ENCODE results near the gene ZSCAN12. TPM values are rescaled to one million over a fixed set of nuclear protein-coding genes. Genes with fewer than 3 reads are reported as not detected.
A peak's percentile ranks its signal among the peaks of the same experiment; 100 is the strongest.

The ZSCAN12 gene
- total RNA-seq, 4 donors from 2014 or later, result 8.1 to 13.3 (median 9.5) TPM

- intact Hi-C loops (cut with DNase I), result no loop called here
- no peaks in the 10 kb centered on the region for H3K4me1 ChIP-seq
- no peaks in the 10 kb centered on the region for H3K36me3 ChIP-seq
- DNase-seq, result no peak
- H3K4me3 ChIP-seq (replicated peaks in 1 of 3), result no peak overlapping the region
- H3K27ac ChIP-seq, result no peak overlapping the region
- 91 to 92% methylated on average over 4 of the region's 4 CpGs for WGBS, 2 donors
- TF ChIP-seq CTCF (IDR thresholded peaks at IDR 0.05), result no peak
- TF ChIP-seq POLR2A (IDR thresholded peaks at IDR 0.05), result no peak
- no peaks in the 10 kb centered on the region for H3K27me3 ChIP-seq
- no peaks in the 10 kb centered on the region for H3K9me3 ChIP-seq
Measured at GRCh38 chr6:28425944-28426541, 26.5 kb upstream of the ZSCAN12 start.

GRCh38 chr6:28424163-28424562, 24.6 kb upstream of the ZSCAN12 start:
- Histone ChIP-seq H3K4me3 (replicated peaks in 1 of 3) (no peak overlapping the region), H3K27ac (no peak overlapping the region), H3K27me3 (no peaks in the 10 kb centered on the region), H3K36me3 (no peaks in the 10 kb centered on the region), H3K9me3 (no peaks in the 10 kb centered on the region), H3K4me1 (no peaks in the 10 kb centered on the region)
- intact Hi-C loops (cut with DNase I), result no loop called here
- DNase-seq, result no peak
- TF ChIP-seq POLR2A (IDR thresholded peaks at IDR 0.05) (no peak), CTCF (IDR thresholded peaks at IDR 0.05) (no peak)

- H3K36me3 ChIP-seq, result no peaks in the 10 kb centered on the region
- 96 to 97% methylated on average over 1 of the region's 1 CpG for WGBS, 2 donors
- no peaks in the 10 kb centered on the region for H3K4me1 ChIP-seq
- H3K9me3 ChIP-seq, result no peaks in the 10 kb centered on the region
- no peak overlapping the region for H3K4me3 ChIP-seq (replicated peaks in 1 of 3)
- no peak for TF ChIP-seq CTCF (IDR thresholded peaks at IDR 0.05)
- intact Hi-C loops (cut with DNase I), result no loop called here
- no peaks in the 10 kb centered on the region for H3K27me3 ChIP-seq
- H3K27ac ChIP-seq, result no peak overlapping the region
- no peak for DNase-seq
Measured at GRCh38 chr6:28423546-28423945, 24.0 kb upstream of the ZSCAN12 start.

- Histone ChIP-seq H3K36me3 (no peaks in the 10 kb centered on the region), H3K4me1 (peaks cover 0 to 6% of the 10 kb centered on the region in 2 donors), H3K27ac (no peak overlapping the region), H3K9me3 (no peaks in the 10 kb centered on the region), H3K4me3 (replicated peaks in 1 of 3) (no peak overlapping the region), H3K27me3 (no peaks in the 10 kb centered on the region)
- TF ChIP-seq CTCF (IDR thresholded peaks at IDR 0.05) (no peak), POLR2A (IDR thresholded peaks at IDR 0.05) (no peak)
- peak; percentile 82 to 90 for DNase-seq
- intact Hi-C loops (cut with DNase I), result no loop called here
Measured at GRCh38 chr6:28413681-28414080, 14.1 kb upstream of the ZSCAN12 start.

DNA sequence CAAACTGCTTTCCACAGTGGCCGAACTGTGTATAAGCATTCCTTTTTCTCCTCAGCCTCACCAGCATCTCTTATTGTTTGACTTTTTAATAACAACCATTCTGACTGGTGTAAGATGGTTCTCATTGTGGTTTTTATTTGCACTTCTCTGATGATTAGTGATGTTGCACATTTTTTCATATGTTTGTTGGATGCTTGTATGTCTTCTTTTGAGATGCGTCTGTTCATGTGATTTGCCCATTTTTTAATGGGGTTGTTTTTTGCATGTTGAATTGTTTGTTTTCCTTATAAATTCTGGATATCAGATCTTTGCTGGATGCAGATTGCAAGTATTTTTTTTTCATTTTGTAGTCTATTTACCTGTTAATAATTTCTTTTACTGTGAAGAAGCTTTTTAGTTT, 11.2 kb upstream of the ZSCAN12 start:
- WGBS, 2 donors, result 94 to 98% methylated on average over 2 of the region's 2 CpGs
- H3K27me3 ChIP-seq, result no peaks in the 10 kb centered on the region
- H3K9me3 ChIP-seq, result no peaks in the 10 kb centered on the region
- TF ChIP-seq POLR2A (IDR thresholded peaks at IDR 0.05) (no peak), CTCF (IDR thresholded peaks at IDR 0.05) (no peak)
- H3K27ac ChIP-seq, result no peak overlapping the region
- peaks cover 0 to 15% of the 10 kb centered on the region in 2 donors for H3K4me1 ChIP-seq
- intact Hi-C loops (cut with DNase I), result no loop called here
- H3K36me3 ChIP-seq, result no peaks in the 10 kb centered on the region
- no peak overlapping the region for H3K4me3 ChIP-seq (replicated peaks in 1 of 3)
- DNase-seq, result no peak

All from thyroid gland (tissue), 4 donors.